ENCODE data around the gene PRKCH.
A peak's percentile ranks its signal among the peaks of the same experiment; 100 is the strongest.

Gene PRKCH

GRCh38 chr14:61381553-61381952, 60.2 kb downstream of the PRKCH start:
- no peak for DNase-seq (ENCODE audit: low read depth, low spot score)
- no peak overlapping the region for H3K4me3 ChIP-seq (ENCODE audit: low read length)

GRCh38 chr14:61382842-61383241, 61.5 kb downstream of the PRKCH start:
- no peak for DNase-seq (ENCODE audit: low read depth, low spot score)
- no peak overlapping the region for H3K4me3 ChIP-seq (ENCODE audit: low read length)

GRCh38 chr14:61385002-61385685, 63.8 kb downstream of the PRKCH start:
- H3K4me3 ChIP-seq (ENCODE audit: low read length) = peak overlapping the region; percentile 31
- peak; percentile 90 for DNase-seq (ENCODE audit: low read depth, low spot score)

- H3K4me3 ChIP-seq (ENCODE audit: low read length) = no peak overlapping the region
- no peak for DNase-seq (ENCODE audit: low read depth, low spot score)
These were observed 64.9 kb downstream of the PRKCH start for GRCh38 chr14:61386173-61386772.

GRCh38 chr14:61387076-61387475, 65.7 kb downstream of the PRKCH start:
- no peak overlapping the region for H3K4me3 ChIP-seq (ENCODE audit: low read length)
- DNase-seq (ENCODE audit: low read depth, low spot score) = no peak

GRCh38 chr14:61388173-61388975, 67.0 kb downstream of the PRKCH start:
- peak; percentile 48 for DNase-seq (ENCODE audit: low read depth, low spot score)
- H3K4me3 ChIP-seq (ENCODE audit: low read length) = no peak overlapping the region

- no peak for DNase-seq (ENCODE audit: low read depth, low spot score)
- no peak overlapping the region for H3K4me3 ChIP-seq (ENCODE audit: low read length)
These were observed 67.7 kb downstream of the PRKCH start for GRCh38 chr14:61388976-61389576.

GRCh38 chr14:61391119-61391518, 69.7 kb downstream of the PRKCH start:
- H3K4me3 ChIP-seq (ENCODE audit: low read length) = no peak overlapping the region
- no peak for DNase-seq (ENCODE audit: low read depth, low spot score)

GRCh38 chr14:61392297-61392696, 70.9 kb downstream of the PRKCH start:
- no peak for DNase-seq (ENCODE audit: low read depth, low spot score)
- H3K4me3 ChIP-seq (ENCODE audit: low read length) = no peak overlapping the region

GRCh38 chr14:61394542-61394941, 73.2 kb downstream of the PRKCH start:
- DNase-seq (ENCODE audit: low read depth, low spot score) = no peak
- no peak overlapping the region for H3K4me3 ChIP-seq (ENCODE audit: low read length)

GRCh38 chr14:61395115-61395725, 73.8 kb downstream of the PRKCH start:
- no peak overlapping the region for H3K4me3 ChIP-seq (ENCODE audit: low read length)
- no peak for DNase-seq (ENCODE audit: low read depth, low spot score)

- DNase-seq (ENCODE audit: low read depth, low spot score) = no peak
- no peak overlapping the region for H3K4me3 ChIP-seq (ENCODE audit: low read length)
These were observed 74.9 kb downstream of the PRKCH start for GRCh38 chr14:61396279-61396678.

GRCh38 chr14:61396694-61397093, 75.3 kb downstream of the PRKCH start:
- H3K4me3 ChIP-seq (ENCODE audit: low read length) = no peak overlapping the region
- no peak for DNase-seq (ENCODE audit: low read depth, low spot score)

- DNase-seq (ENCODE audit: low read depth, low spot score) = no peak
- no peak overlapping the region for H3K4me3 ChIP-seq (ENCODE audit: low read length)
These were observed 76.2 kb downstream of the PRKCH start for GRCh38 chr14:61397615-61398014.

- no peak for DNase-seq (ENCODE audit: low read depth, low spot score)
These were observed 76.8 kb downstream of the PRKCH start for GRCh38 chr14:61398221-61398620.

GRCh38 chr14:61399365-61399764, 78.0 kb downstream of the PRKCH start:
- DNase-seq (ENCODE audit: low read depth, low spot score) = no peak
- H3K4me3 ChIP-seq (ENCODE audit: low read length) = no peak overlapping the region

More at GRCh38 chr14:61398221-61398620, 76.8 kb downstream of the PRKCH start:
- H3K4me3 ChIP-seq (ENCODE audit: low read length) = no peak overlapping the region

GRCh38 chr14:61401461-61401860, 80.1 kb downstream of the PRKCH start:
- no peak for DNase-seq (ENCODE audit: low read depth, low spot score)
- no peak overlapping the region for H3K4me3 ChIP-seq (ENCODE audit: low read length)

GRCh38 chr14:61403411-61403810, 82.0 kb downstream of the PRKCH start:
- H3K4me3 ChIP-seq (ENCODE audit: low read length) = no peak overlapping the region
- peak; percentile 70 for DNase-seq (ENCODE audit: low read depth, low spot score)

- H3K4me3 ChIP-seq (ENCODE audit: low read length) = no peak overlapping the region
- DNase-seq (ENCODE audit: low read depth, low spot score) = no peak
These were observed 83.3 kb downstream of the PRKCH start for GRCh38 chr14:61404637-61405036.

Data from Jurkat, Clone E6-1 (cell line).